NCI-H446 treated with DMSO at 0.1 percent for 48 hours (cell line): ENCODE measurements around the gene PECR.
"Not testable (repeated sequence)": the region's sequence is repeated elsewhere in the genome, so short reads cannot be mapped to it uniquely, and the experiment has no call there.

ENCODE experiments used
- DNase-seq: peaks from one replicate; lab custom pipeline; 2025; lab: John Stamatoyannopoulos, UW

PECR gene

DNA sequence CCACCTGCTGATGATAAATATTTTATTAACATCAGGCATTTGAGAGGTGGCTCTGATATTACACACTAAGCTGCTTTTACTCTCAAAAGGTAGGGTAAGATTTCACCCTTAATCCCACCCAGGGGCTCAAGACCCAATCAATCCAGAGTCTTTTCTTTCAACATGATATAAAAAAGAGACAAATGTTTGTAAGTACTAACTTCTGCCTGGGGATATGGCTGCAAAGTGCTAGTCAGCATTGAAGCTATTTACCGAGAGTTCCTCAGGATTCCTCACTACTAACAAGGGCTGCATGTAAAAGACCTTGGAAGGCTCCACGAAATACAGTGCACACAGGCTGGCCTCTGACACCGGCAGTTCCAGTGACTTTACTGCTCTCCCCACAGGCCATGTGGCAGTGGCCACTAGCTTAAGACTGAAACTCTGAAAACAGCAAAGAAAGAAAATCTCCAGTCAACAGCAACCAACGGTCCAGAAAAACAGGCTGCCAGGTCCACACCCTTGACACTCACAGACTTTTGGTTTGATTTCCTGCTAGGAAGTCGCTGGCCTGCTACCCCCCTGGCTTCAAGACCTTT lies 79.4 kb downstream of the PECR start:
- DNase-seq, result no peak

DNA sequence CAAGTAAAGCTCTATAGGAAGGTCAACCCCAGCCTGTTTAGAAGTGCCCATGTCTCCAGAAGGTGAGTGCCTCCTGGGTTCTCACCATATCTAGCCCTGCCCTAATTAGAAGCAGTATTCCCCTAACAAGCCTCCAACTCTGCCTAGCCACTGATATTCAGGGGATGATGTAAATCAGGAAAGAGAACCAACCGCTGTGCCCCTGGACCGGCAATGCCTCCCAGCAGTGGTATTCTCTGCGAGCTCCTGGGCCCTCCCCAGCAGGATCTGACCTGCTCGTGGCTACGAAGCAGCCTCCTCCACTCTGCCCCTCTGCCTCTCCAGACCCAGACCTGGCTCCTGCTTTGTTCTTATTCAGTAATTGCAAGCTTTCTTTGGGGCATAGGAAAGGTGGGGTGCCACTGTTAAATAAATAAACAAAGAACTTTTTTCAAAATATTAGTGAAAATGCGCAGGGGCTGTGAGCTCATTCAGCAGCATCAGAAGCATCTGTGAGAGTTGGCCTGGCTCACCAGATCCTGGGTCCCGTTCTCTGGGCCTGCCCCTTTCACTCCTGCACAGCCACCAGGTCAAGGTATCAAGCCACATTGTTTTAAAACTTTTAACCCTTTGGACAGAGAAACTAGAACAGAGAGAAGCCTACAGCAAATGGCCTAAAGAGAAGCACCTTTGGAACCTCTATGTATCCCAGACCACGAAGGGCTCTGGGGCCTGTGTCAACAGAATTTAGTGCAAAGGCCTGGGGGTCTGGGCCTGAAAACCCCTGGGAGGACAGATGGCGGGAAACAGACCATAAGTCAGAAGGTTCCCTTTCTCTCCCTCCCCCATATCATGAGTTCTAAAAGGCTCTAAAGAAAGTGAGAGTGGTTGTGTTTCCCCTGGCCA lies 80.2 kb downstream of the PECR start:
- no peak for DNase-seq

DNA sequence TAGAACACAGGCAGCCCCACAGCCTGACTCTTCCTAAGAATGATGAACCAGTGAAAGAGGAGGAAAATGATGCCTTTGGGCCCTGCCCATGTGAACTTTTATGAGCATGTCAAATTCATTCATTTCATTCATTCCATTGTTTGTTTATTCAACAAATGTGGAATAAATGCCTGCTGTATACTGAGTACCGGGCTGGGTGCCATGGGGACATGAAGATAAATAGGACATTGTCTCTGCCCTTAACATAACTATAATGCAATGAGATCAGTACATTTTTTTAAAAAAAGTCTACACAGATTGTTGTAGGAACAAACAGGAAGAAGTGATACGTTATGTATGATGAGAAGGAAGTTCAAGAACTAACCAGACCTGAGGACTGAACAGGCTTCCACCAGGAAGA lies 83.0 kb downstream of the PECR start:
- no peak for DNase-seq

DNA sequence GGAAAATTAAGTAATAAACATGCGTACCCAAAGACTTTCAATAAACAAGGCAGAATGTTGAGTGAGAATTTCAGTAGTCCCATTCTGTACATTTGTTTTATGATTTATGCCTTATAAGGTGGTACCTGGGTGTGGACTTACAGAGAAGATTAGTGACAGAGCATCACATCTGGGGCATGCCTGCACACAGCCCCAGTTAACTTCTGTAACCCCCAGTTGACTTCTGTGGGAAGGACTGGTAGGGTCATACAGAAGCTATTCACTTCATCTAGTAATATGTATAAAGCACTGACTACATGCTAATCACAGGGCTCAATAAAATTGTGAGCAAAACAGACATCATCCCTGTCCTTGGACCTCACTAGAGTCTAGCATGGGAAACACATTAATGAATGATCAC lies 84.4 kb downstream of the PECR start:
- no peak for DNase-seq

DNA sequence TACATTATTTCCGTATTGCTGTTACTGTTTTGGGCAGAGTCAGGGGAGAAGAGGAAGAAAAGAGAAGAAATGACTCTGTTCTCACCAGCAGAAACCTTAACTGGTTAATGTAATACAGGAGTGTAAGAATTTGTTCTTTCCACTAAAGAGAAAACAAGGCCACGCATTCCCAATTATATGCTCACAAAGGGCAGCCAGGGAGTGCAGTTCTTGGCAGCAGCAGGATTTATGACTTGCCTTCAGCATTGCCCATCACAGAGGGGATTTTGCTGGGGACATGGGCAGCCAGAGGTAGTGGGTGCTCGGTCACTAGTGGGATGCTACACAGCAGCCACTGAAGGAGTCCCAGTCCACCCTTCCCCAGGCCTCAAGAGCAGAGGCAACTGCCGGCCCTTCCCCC lies 86.7 kb downstream of the PECR start:
- DNase-seq, result no peak

DNA sequence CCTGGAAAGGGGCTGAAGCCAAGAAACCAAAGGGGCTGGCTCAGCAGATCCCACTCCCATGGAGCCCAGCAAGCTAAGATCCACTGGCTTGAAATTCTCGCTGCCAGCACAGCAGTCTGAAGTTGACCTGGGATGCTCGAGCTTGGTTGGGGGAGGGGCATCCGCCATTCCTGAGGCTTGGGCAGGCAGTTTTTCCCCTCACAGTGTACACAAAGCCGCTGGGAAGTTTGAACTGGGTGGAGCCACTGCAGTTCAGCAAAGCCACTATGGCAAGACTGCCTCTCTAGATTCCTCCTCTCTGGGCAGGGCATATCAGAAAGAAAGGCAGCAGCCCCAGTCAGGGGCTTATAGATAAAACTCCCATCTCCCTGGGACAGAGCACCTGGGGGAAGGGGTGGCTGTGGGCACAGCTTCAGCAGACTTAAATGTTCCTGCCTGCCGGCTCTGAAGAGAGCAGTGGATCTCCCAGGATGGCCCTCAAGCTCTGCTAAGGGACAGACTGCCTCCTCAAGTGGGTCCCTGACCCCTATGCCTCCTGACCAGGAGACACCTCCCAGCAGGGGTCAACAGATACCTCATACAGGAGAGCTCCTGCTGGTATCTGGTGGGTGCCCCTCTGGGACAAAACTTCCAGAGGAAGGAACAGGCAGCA lies 92.9 kb downstream of the PECR start:
- DNase-seq, result not testable (repeated sequence)
